Adipose tissue (tissue), 3 donors: ENCODE measurements around the gene OR4D1. TPM values are rescaled to one million over a fixed set of nuclear protein-coding genes. Genes with fewer than 3 reads are reported as not detected.
"Not testable (repeated sequence)": the region's sequence is repeated elsewhere in the genome, so short reads cannot be mapped to it uniquely, and the experiment has no call there.

ENCODE experiments used
- H3K27ac ChIP-seq: one replicate; pipeline ENCODE4 v1.5.1; 2013; ENCODE audit warnings: low read depth, low read length
- WGBS, 3 donors: extraction: QIAGEN DNeasy Blood & Tissue Kit; methylation state at CpG; one replicate each; pipeline ENCODE4 v1.1.7; 2013; 5-methylcytosine and 5-hydroxymethylcytosine counted together
- polyA plus RNA-seq, 3 donors: library from polyadenylated mRNA; stranded (reverse); fragments of 200-250 nt; gene quantifications; one replicate each; pipeline ENCODE4 v1.2.3, GENCODE V29; 2013
- donor health status: healthy with polysubstance abuse.
- donor health status: Bipolar disorder and iron deficiency.
- donor health status: healthy.

The OR4D1 gene
- polyA plus RNA-seq = under 1 TPM in 2 of 3 donors, not detected in 1; 0.01 to 0.11 TPM

GRCh38 chr17:58147930-58148434 is at the start of gene OR4D1:
Gene OR4D1 (plus strand): TSS chr17:58148384. CDS start chr17:58155154, 6,770 bp downstream.
- WGBS, 3 donors = 33 to 62% (median 43%) methylated on average over 1 of the region's 1 CpG
- no peak within 1 kb of the TSS for H3K27ac ChIP-seq

GRCh38 chr17:58100506-58100905 is 47.7 kb upstream of the OR4D1 start:
- H3K27ac ChIP-seq = no peak overlapping the region

GRCh38 chr17:58101898-58102297 is 46.3 kb upstream of the OR4D1 start:
- not testable (repeated sequence) for H3K27ac ChIP-seq

GRCh38 chr17:58105093-58105492 is 43.1 kb upstream of the OR4D1 start:
- no peak overlapping the region for H3K27ac ChIP-seq
- 93 to 98% (median 94%) methylated on average over 1 of the region's 1 CpG for WGBS, 3 donors

GRCh38 chr17:58107306-58107705 is 40.9 kb upstream of the OR4D1 start:
- no peak overlapping the region for H3K27ac ChIP-seq
- WGBS, 3 donors = 29 to 53% (median 43%) methylated on average over 1 of the region's 1 CpG

GRCh38 chr17:58109197-58109596 is 39.0 kb upstream of the OR4D1 start:
- H3K27ac ChIP-seq = no peak overlapping the region
- 82 to 91% (median 82%) methylated on average over 1 of the region's 1 CpG for WGBS, 3 donors

- no peak overlapping the region for H3K27ac ChIP-seq
- 66 to 72% (median 67%) methylated on average over 5 of the region's 5 CpGs for WGBS, 3 donors
These were observed 38.2 kb upstream of the OR4D1 start for GRCh38 chr17:58110012-58110411.

GRCh38 chr17:58111676-58112075 is 36.5 kb upstream of the OR4D1 start:
- WGBS, 3 donors = 67 to 72% (median 67%) methylated on average over 3 of the region's 3 CpGs
- no peak overlapping the region for H3K27ac ChIP-seq

- 32 to 35% (median 34%) methylated on average over 17 of the region's 17 CpGs for WGBS, 3 donors
These were observed 35.1 kb upstream of the OR4D1 start for GRCh38 chr17:58112970-58113631.

GRCh38 chr17:58113947-58114346 is 34.2 kb upstream of the OR4D1 start:
- H3K27ac ChIP-seq = no peak overlapping the region
- WGBS, 3 donors = 75 to 78% (median 75%) methylated on average over 4 of the region's 4 CpGs

More at GRCh38 chr17:58112970-58113631, 35.1 kb upstream of the OR4D1 start:
- H3K27ac ChIP-seq = no peak overlapping the region

GRCh38 chr17:58117382-58117781 is 30.8 kb upstream of the OR4D1 start:
- 92 to 95% (median 94%) methylated on average over 5 of the region's 5 CpGs for WGBS, 3 donors
- H3K27ac ChIP-seq = no peak overlapping the region

- WGBS, 3 donors = 65 to 78% (median 67%) methylated on average over 3 of the region's 3 CpGs
- H3K27ac ChIP-seq = no peak overlapping the region
These were observed 28.7 kb upstream of the OR4D1 start for GRCh38 chr17:58119491-58119890.

GRCh38 chr17:58120195-58120822 is 27.9 kb upstream of the OR4D1 start:
- 20 to 25% (median 24%) methylated on average over 7 of the region's 7 CpGs for WGBS, 3 donors
- H3K27ac ChIP-seq = no peak overlapping the region

GRCh38 chr17:58121925-58122324 is 26.3 kb upstream of the OR4D1 start:
- H3K27ac ChIP-seq = no peak overlapping the region
- 43 to 46% (median 46%) methylated on average over 4 to 5 of the region's 5 CpGs for WGBS, 3 donors

- WGBS, 3 donors = 48 to 58% (median 52%) methylated on average over 1 of the region's 1 CpG
- no peak overlapping the region for H3K27ac ChIP-seq
These were observed 20.3 kb upstream of the OR4D1 start for GRCh38 chr17:58127846-58128245.

GRCh38 chr17:58132697-58133096 is 15.5 kb upstream of the OR4D1 start:
- H3K27ac ChIP-seq = not testable (repeated sequence)
- 93 to 99% (median 93%) methylated on average over 5 of the region's 5 CpGs for WGBS, 3 donors

- 24 to 35% (median 34%) methylated on average over 8 of the region's 8 CpGs for WGBS, 3 donors
These were observed 11.4 kb upstream of the OR4D1 start for GRCh38 chr17:58136669-58137279.

GRCh38 chr17:58141505-58141904 is 6.7 kb upstream of the OR4D1 start:
- WGBS, 3 donors = 69 to 82% (median 80%) methylated on average over 2 to 5 of the region's 5 CpGs
- no peak overlapping the region for H3K27ac ChIP-seq

More at GRCh38 chr17:58136669-58137279, 11.4 kb upstream of the OR4D1 start:
- H3K27ac ChIP-seq = no peak overlapping the region

- 70 to 87% (median 75%) methylated on average over 2 to 4 of the region's 4 CpGs for WGBS, 3 donors
- not testable (repeated sequence) for H3K27ac ChIP-seq
These were observed 4.8 kb upstream of the OR4D1 start for GRCh38 chr17:58143335-58143734.
